Posterior vena cava (tissue), 2 donors: ENCODE measurements around the gene ACSS1. TPM values are rescaled to one million over a fixed set of nuclear protein-coding genes. Genes with fewer than 3 reads are reported as not detected.

ENCODE experiments used
- DNase-seq: peaks from one replicate; pipeline ENCODE4 v3.0.0-alpha.2; 2020; ENCODE audit warnings: low spot score
- intact Hi-C, 2 donors: fragments of 100-400 bp; cut with DNase I; formaldehyde crosslinking; loops; one replicate each; pipeline versions ENCODE4 v1.14.1 to v1.14.2; 2022 to 2023
- total RNA-seq, 2 donors: library from RNA; stranded (reverse); fragmentation: NEBNext Ultra II Directional; extraction: Animal tissue kit (Norgen Biotek cat#: 25700); gene quantifications; one replicate each; pipeline ENCODE4 v1.2.1, GENCODE V29; 2021
- donor health status: DM: yes; HTN: yes; CAD: no.
- donor health status: DM: yes; HTN: yes; CAD: no.

Gene ACSS1
- total RNA-seq, 2 donors from 2014 or later, result 11.6 to 12.2 TPM

DNA sequence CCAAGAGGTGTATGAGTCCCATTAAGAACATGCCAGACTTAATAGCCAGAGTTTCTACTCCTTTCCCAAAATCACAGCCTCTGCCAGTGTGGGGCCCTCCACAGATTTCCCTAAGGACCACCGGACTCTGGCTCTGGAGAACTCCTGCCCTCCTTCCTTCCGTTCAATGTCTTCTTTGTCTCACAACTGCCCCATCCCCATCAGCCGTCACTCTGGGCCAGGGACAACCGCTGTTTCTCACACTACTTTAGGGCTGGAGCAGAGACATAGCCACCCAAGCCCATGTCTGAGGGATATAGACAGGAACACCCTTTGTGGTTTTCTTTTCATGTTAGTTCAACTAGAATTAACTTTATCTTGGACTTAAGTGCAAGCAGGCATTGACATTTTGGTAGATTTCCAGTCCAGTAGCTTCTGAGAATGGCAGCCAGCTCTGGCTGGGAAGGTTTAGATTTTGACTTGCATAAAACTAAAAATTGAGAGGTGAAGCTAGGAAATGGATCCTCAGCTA lies 6.7 kb upstream of the ACSS1 start:
- intact Hi-C loops, result loop anchor here (2.0 to 10.0 kb wide), 2 partner anchors 70 to 130 kb away; partner anchors contain the start of gene ENTPD6 (in 1 of the 2)
- peak; percentile 37 for DNase-seq

DNA sequence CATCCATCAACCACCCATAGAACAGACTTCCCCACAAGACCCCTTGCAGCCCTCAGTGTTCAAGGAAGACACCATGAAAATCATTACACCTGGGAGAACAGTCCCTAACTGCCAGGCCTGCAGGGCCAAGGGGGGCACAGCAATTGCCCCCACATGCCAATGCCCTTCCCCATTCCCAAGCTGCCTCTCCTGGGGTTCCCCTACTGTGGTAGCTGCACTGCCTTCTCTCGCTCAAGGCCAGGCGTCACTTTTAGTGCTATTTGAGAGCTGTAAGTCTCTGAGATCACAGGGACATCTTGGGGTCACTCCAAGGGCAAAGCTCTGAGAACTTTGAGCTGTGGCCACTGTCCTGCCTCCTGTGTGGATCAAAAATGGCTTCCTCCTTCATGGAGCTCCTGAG lies 6.0 kb upstream of the ACSS1 start:
- intact Hi-C loops, result loop anchor here (2.0 to 10.0 kb wide), 2 partner anchors 69 to 131 kb away; partner anchors contain the start of gene ENTPD6 (in 1 of the 2)
- no peak for DNase-seq

DNA sequence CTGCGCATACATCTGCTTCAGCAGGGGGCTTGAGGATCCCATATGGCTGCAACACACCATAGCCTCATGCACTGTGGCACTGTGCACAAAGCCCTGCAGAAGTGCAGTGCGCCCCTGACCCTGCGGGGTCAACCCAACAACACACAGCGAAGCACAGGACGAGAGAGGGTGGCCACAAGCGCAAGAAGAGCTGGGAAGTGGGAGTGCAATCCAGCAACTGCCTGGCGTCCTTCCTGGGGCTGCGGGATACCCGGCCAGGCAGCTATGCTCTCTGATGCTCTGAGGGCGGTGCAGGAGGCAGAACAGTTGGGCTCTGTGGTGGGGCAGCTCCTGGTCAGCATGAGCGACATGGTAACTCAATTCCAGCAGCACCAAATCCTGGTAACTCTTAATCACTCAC lies 5.6 kb upstream of the ACSS1 start:
- intact Hi-C loops, result loop anchor here in 1 of 2 donors (10.0 kb wide), 1 partner anchor 131 kb away; the partner anchor contains the start of gene ENTPD6
- DNase-seq, result peak; percentile 40

DNA sequence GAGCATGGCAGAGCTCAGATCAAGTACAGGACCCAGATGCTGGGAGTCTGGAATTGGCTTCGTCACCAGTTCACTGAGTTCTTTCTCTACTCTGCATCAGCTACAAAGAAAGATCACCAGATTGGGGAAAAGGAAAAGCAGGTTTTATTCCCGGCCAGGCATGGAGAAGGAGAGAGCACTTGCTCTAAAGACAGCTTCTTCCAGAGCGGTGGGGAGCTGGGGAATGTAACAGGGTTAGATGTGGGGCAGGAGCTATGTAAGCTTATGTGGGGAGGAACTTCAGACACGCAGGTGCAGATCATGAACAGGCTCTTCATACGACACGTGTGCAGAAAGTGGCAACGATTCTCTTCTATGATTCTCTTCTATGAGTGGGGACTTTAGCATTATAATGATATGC lies 4.9 kb upstream of the ACSS1 start:
- intact Hi-C loops, result loop anchor here in 1 of 2 donors (10.0 kb wide), 1 partner anchor 132 kb away; the partner anchor contains the start of gene ENTPD6
- DNase-seq, result peak; percentile 13

DNA sequence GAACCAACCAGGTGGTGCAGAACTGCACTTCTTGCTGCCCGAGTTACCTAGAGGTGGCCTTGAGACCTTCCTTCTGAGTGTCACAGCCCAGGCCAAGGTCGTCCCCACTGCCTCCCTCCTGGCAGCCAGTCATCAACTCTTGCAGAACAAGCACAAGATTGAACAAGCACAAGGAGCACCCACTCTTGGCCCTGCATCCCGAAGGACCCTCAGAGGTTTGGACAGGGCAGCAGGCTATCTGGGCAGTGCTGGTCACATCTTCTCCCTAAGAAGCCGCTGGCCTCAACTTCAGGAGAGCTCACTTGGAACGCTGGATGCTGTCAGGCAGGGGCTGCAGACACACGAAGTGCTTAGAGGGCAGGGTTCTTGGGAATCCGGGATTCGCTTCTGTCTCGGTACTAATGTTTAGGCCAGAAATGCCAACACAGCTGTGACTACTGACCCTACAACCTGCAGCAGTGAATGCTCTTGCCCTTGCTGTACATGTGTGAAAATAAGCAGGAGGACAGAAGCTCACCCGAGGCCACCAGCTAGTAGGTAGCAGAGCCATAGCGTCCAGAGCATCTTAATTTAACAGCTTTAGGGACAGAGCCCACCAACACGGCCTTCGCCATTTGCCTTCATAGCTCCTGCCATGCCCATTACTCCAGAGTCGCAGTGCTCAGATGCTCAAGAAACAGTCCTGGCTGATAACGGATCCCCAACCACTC lies 4.0 kb upstream of the ACSS1 start:
- DNase-seq, result peak; percentile 47
- intact Hi-C loops, result loop anchor here in 1 of 2 donors (10.0 kb wide), 1 partner anchor 133 kb away; the partner anchor contains the start of gene ENTPD6

DNA sequence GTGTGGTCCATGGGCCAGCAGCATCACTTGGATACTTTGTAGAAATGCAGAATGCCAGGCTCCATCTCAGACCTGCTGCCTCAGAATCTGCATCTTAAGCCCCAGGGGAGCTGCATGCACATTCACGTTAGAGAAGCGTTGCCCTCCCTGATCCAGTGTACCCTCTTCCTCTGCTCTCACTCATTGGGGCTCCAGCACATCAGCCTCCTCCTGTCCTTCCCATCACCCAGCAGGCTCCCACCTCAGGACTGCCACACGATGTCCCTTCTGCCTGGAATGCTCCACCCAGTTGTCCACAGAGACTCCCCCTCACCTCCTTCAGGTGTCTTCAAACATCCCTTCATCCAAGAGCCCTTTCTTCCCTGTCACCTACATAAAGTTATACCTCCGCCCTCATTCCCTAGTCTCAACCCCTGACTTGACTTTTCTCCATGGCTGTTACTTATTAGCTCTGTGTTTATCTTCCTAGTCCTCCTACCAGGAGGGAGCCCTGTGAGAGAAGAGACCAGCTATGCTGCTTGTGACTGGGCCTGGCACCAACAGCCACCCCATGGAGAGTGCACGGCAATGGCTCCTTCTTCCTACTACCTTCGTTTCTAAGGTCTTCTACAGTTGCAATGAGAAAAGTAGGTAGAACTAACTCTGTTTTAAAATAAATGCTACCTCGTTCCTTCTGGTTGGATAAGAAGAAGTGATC lies 3.3 kb upstream of the ACSS1 start:
- intact Hi-C loops, result loop anchor here in 1 of 2 donors (10.0 kb wide), 1 partner anchor 134 kb away; the partner anchor contains the start of gene ENTPD6

DNA sequence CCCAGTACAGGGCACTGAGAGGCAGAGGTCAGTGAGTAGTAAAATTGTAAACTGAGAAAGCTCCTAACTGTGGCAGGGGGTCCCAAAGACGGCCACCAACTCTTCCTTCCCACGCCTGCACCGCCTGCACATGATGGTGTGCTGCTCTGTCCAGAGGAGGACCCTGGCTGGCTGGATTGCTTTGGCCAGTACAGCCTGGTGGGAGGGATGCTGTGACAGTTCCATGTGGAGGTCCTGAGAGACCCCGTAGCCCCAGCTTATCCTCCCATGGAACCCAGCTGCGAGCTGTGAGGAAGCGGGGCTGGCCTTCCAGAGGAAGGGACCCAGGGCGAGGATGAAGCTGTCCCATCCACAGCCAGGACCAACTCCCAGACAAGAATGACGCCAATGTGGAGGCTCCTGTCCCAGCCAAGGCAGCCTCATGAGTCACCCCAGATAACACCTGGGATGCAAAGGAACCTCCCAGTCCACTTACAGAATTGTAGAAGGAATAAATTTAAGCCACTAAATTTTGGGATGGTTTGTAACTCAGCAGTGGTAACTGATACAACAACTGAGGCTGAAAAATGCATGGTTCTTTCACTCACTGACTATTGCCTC lies 2.0 kb upstream of the ACSS1 start:
- peak; percentile 48 for DNase-seq
- intact Hi-C loops, result loop anchor here in 1 of 2 donors (10.0 kb wide), 2 partner anchors 135 to 335 kb away; partner anchors contain the start of genes ABHD12 and ENTPD6

More for the DNA sequence above, 3.3 kb upstream of the ACSS1 start:
- peak; percentile 40 for DNase-seq

DNA sequence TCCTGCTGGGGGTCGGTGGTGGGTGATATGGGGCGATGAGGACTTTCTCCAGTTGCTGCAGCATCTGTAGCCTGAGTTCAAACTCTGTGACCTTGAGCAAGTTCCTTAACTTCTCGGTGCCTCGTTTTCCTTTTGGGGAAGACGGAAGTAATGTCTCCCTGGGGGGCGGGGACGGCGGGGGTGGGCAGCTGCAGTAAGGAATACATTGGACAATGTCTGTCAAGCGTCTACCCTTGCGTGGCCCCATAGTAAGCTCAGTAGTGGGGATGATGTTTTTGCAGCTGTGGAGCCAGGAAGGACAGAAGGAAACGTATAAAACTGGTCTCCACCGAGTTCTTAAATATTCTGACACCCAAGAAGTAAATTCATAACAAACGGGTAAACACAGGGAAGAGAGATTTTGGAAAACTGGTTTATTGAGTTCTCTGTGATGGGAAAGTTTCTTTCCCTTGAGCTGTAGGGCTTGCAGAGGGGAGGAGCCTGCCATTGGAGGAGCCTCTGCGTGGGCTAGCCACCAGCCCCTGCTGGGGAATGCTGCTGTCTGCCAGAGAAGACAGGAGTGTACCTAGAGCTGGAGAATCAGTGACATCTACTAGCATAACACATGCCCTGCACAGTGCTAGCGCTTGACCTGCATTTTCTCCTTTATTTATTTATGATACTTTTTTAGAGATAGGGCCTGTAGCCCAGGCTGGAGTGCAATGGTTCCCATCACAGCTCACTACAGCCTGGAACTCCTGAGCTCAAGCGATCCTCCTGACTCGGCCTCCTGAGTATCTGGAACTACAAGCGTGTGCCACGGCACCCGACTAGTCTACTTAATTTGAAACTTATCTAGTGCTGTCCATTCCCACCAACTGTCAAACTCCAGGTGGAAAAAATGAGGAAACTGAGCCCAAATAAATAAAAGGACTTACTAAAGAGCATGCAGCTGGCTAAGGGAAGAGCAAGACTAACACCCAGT lies 1.2 kb upstream of the ACSS1 start:
- DNase-seq, result peak; percentile 80
- intact Hi-C loops, result loop anchor here in 1 of 2 donors (10.0 kb wide), 1 partner anchor 336 kb away; the partner anchor contains the start of gene ABHD12

DNA sequence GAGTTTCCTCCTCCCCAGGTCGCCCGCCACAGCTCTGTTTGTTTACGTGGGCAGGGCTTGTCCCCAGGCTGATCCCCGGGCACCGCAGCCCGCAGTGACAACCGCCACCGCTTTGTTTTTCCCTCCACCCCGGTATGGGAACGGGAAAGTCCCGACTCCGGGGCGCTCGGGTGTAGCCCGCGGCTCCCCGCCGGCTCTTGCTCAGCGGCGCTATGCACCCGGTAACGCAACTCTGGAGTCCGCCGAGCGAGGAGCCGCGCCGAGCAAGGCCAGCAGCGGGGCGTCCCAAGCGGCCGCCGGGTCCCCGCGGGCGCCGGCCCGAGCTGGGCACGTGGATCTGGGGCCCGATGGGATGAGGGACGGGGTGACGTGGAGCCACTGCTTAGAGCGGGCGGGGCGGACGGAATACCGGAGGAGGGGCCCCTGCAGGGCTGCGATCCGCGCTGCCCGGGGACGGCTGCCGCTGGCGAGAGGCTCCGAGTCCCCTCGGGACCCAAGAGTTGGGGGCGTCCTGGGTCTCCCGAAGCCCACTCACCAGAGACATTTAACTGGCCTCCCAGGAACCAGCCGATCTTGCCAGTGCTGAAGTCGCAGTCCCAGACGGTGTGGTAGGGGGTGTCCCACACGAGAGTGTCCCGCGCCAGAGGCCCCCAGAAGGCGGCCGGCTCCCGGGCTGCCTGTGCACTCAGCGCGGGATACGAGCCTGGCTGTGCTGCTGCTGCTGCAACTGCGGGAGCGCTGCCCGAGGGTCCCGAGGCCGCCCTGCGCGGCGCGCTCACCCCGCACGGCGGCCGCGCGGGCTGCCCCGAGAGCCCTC lies 497 bp downstream of the ACSS1 start:
- intact Hi-C loops, result loop anchor here in 1 of 2 donors (10.0 kb wide), 1 partner anchor 337 kb away; the partner anchor contains the start of gene ABHD12
- peak; percentile 90 for DNase-seq

DNA sequence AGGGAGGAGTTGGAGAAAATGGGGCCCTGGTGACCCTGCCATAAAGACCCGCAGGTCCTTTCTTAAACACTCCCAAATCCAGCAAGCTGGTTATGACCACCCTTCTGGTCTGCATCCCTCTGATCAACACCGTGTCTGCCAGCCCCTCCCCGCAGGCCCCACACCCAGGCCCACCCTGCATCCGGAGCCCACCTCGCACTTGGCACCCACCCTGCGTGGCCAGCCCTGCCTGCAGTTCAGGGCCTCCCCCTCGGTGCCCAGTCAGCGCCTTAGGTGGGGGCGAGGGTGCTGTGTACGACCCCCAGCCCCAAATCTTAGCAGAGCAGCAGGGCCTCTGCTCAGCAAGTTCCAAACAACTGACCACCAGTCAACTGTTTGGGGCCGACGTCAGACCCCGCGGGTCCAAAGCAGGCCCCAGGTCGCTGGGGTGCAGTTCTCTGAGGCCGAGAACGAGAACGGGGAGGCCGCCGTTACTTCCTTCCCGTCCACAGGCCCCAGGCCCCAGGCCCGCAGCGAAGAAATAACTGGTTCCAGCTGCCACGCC lies 1.2 kb downstream of the ACSS1 start:
- intact Hi-C loops, result loop anchor here in 1 of 2 donors (10.0 kb wide), 1 partner anchor 338 kb away; the partner anchor contains the start of gene ABHD12
- DNase-seq, result peak; percentile 79

DNA sequence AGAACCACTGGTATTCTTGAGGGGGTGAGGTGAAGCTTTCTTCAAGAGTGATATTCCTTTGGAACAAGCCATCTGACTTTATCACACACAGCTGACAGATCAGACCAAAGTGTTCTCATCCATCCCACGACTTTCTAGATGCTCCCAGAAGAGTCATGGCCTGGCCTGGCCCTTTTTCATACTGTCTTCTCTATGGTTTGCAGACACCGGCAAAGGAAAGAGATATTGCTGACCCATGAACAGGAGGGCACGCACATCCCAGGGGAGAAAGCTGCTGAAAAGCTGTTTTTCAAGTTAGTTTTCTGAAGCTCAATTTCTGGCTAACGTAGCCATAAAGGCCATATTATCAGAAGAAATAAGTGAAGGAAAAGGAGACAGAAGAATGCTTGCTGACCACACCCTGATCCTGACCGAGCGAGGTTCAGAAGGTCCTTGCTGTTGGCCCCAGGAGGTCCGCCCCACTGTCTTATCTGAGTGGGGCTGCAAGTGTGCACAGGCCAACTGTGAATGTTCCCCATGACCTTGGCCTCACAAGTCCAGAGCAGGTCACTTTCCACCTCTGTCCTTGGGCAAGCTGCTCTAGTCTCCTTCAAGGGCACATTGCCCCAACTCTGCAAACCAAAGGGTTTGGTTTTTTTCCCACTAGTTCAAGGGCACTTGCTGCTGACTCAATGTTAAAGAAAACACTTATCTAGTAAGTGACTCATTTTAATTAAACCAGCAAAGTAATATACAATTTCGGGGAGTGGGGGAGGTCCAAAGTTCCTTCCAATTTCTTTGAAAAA lies 2.0 kb downstream of the ACSS1 start:
- intact Hi-C loops, result loop anchor here in 1 of 2 donors (10.0 kb wide), 1 partner anchor 339 kb away; the partner anchor contains the start of gene ABHD12
- DNase-seq, result peak; percentile 35

DNA sequence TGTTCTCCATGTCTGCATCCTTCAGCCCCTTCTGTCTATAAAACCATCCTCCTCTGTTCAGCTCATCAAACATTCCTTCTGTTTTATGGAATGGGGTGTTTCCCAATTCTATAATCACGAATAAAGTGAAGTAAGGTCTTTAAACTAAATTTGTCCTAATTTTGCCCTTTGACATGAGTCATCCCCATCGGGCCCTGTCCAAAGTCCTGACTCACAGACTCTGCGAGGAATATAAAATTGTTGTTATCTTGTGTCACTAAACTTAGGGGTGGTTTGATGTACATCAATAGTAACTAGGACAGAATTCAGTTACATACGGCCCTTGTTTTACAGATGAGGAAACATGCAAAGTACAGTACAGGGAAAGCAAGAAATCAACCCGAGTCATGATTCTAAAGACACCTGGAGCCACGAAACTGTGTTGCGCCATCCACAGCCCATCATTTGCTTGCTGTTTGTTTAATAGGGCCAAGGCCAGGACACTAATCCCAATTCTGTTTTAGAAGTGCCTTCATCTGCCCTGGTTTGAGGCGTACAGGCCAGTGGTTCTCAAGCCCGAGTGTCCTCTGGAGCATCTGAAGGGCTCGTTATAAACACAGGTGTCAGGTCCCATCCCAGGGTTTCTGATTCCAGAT lies 2.8 kb downstream of the ACSS1 start:
- DNase-seq, result peak; percentile 81
- intact Hi-C loops, result loop anchor here in 1 of 2 donors (10.0 kb wide), 1 partner anchor 340 kb away; the partner anchor contains the start of gene ABHD12

DNA sequence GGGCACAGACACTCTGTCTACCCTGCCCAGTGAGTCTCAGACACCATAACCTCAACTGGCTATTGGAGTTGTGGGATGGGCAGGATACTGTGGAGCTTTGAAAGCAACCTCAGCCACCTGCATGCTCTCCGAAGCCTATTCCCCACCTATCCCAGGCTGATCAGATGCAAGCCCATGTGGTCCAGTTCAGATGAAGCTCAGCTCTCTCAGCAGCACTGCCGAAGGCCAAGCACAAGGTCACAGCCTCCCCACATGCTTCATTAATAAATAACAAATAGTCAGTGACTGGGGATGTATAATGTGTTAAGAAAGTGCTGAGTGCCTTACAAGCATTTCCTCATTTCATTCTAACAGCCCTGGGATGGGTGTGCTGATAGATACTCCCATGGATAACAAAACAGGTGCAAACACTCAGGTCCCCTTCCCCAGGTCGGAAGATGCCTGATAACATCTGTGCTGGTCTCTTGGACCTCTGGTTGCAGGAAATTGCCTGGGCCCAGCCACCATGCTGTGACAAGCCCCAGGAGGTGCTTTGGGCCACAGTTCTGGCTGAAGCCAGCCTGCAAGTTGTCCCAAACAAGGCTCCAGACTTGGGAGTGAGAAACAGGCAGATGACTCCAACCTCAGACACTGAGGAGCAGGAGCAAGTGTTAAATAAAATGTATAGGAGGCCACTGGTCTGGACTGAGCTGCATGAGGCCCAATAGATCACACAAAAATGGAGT lies 3.7 kb downstream of the ACSS1 start:
- peak; percentile 14 for DNase-seq
- intact Hi-C loops, result loop anchor here in 1 of 2 donors (10.0 kb wide), 1 partner anchor 341 kb away; the partner anchor contains the start of gene ABHD12

DNA sequence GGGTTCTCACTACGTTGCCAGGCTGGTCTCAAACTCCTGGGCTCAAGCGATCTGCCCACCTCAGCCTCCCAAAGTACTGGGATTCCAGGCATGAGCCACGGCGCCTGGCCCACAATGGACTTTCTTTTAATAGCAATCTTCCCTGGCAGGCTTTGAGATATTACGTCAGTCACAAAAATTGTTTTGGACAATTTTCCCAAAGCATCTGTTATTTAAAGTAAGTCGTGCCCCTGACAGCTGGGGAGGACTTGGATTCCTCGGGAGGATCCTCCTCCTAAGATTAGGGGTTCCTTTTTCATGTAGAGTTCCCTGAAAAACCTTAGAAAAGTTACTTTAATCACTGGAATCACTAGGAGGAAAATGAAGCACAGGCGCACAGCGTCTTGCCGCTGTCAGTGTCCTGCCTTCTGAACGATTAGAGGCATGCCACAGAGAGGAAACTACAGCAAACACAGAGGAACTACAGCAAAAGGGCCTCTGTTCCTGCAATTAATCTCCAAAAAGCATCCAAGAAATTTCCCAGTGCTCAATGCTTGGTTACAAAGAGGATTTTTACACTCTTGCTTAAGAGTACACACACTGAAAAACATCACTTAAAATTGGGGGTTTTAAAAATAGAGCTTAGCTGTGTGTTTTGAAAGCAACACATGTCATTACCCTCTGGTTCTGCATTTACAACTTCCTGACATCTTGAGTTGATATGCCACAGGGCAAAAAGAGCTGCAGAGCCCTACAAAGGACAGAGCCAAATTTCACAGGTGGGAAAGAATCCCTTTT lies 4.5 kb downstream of the ACSS1 start:
- peak; percentile 84 for DNase-seq
- intact Hi-C loops, result loop anchor here in 1 of 2 donors (10.0 kb wide), 1 partner anchor 341 kb away; the partner anchor contains the start of gene ABHD12
